T-helper 2 cell treated with Interferon-gamma antibody and Interleukin-4, amounts not matched to agents 5 μg/mL and 100 μg/mL, for 36 hours (primary cell): ENCODE data around the gene SLC25A21.

Source experiments
- DNase-seq: peaks from one replicate; pipeline ENCODE4 v3.0.0; 2021; ENCODE audit warnings: low spot score
- H3K27ac Mint-ChIP-seq: one replicate; pipeline ENCODE4 v1.8.0; 2021; ENCODE audit warnings: mild to moderate bottlenecking, mixed read lengths
- H3K27me3 Mint-ChIP-seq: one replicate; pipeline ENCODE4 v1.8.0; 2021; ENCODE audit warnings: low read depth, mixed read lengths
- H3K36me3 Mint-ChIP-seq: one replicate; pipeline ENCODE4 v1.8.0; 2021; ENCODE audit warnings: low read depth, mixed read lengths
- H3K4me1 Mint-ChIP-seq: one replicate; pipeline ENCODE4 v1.8.0; 2021; ENCODE audit warnings: low read depth, mixed read lengths
- H3K4me3 Mint-ChIP-seq: one replicate; pipeline ENCODE4 v1.8.0; 2022; ENCODE audit warnings: mild to moderate bottlenecking, moderate library complexity, mixed read lengths
- H3K9me3 Mint-ChIP-seq: one replicate; pipeline ENCODE4 v1.8.0; 2021; ENCODE audit warnings: mixed read lengths

Gene SLC25A21

DNA sequence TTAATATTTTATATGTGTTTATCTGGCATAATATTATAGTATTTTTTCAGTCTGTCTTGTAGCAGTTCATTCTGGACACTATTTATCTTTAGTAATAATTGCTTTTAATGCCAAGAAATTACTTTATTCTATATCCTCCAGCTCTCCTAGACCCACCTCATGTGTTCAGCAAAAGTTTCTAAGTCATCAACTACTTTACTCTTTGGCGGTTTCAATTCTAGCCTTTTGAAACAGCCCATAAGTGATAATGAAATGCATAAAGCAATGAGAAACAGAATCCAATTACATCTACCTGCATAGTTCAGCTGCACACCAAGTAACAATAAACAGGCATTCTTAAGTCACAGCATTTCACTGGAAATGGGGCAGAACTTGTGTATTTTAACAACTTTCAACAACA, 225.5 kb downstream of the SLC25A21 start:
- Mint-ChIP-seq H3K9me3 (no peaks in the 10 kb centered on the region), H3K27me3 (no peaks in the 10 kb centered on the region), H3K4me3 (no peak overlapping the region), H3K27ac (no peak overlapping the region), H3K4me1 (no peaks in the 10 kb centered on the region), H3K36me3 (no peaks in the 10 kb centered on the region)
- no peak for DNase-seq

DNA sequence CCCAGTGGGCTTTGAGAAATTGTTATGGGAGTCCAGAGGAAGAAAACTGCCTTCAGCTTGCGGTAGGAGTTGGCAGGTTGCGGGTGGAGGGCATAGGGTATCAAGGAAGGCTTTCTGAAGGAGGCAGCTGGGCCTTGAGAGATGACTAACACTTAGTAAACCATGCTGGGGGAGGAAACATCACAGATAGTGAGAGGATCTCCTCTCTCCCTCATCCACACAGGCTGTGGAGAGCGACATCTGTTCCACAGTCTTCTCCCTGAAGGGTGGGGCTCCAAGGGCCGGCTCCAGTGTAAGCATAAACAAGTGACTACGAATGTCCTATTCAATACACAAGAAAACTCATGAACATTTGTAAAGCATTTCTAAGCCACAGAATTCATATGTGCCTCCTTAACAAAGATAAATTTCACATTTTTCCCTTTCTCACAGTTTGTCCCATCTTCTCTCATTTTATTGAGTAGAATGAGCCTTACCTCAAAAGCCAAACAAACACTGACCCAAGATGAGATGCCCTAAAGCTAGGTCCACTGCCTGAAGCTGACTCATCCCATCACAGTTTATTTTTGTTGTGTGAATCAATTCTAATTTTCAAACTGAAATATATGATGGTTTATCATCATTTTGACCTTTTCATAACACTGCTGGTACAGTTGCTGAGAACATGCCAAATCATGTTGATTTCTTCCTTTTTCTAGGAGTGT, 227.9 kb downstream of the SLC25A21 start:
- H3K27ac Mint-ChIP-seq, result no peak overlapping the region
- H3K4me3 Mint-ChIP-seq, result no peak overlapping the region
- H3K9me3 Mint-ChIP-seq, result no peaks in the 10 kb centered on the region
- no peak for DNase-seq
- H3K4me1 Mint-ChIP-seq, result no peaks in the 10 kb centered on the region
- H3K27me3 Mint-ChIP-seq, result no peaks in the 10 kb centered on the region
- no peaks in the 10 kb centered on the region for H3K36me3 Mint-ChIP-seq

DNA sequence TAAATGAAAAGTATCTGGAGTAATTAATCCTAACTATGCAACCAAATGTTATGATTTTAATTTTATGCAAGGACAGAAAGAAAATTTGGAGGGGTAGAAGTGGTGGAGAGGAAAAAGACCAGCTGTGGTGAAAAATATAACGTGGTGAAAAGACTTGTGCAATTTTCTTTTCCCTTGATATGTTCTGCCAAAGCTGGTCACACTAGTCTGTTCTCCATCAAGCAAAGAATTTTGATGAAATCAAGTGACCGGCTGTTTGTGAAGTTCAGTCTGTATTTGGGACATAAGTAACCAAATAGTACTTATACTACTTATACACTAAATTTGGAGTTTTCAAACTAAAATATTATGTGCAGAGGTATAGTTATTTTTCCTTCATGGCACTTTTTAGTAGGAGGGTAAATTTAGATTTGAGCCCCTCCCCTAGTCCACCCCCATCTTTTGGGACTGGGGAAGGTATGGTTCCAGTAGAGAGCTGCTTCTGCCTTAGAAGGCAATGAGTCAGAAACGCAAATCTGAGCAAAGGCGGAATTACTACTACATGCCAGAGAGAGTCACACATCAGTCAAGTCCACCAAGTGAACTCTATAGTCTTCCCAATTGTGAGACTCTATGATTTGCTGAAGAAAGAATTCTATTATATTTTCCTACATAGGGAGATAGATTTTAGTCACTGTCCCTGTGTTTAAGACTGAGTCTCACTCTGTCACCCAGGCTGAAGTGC, 229.7 kb downstream of the SLC25A21 start:
- Mint-ChIP-seq H3K36me3 (no peaks in the 10 kb centered on the region), H3K9me3 (no peaks in the 10 kb centered on the region), H3K4me1 (no peaks in the 10 kb centered on the region), H3K27me3 (no peaks in the 10 kb centered on the region), H3K4me3 (no peak overlapping the region), H3K27ac (no peak overlapping the region)
- DNase-seq, result no peak

DNA sequence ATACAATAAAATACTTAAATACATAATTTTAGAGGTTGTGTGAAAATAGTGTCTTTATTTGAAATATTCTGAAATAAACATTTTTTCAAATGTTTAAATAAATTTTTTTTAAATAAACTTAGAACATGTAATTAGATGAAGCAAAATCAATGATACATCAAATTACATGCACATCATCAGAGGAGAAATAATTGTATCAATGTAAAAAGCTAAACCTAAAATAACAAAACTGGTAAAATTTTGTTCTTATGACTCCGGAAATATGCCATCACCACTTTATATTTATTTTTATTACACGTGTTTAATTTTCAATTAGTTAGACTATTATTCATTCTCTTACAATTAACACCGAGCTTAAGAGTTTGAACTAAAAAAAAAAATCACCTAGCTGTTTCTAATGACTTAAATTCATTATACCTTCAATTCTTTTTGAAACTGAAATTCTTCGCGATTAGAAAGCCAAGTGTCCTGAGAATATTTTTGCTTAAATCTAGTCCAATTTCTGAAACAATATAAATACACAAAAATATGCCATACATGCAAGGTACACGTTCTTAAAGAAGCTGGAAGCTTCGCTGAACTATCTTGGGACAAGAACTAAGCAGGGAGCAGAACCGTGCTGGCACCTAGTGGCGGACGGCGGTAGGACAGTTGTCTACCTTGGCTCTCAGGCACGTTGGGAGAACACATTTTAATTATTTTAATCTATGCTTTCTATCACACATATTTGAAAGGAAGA, 230.5 kb downstream of the SLC25A21 start:
- H3K9me3 Mint-ChIP-seq, result no peaks in the 10 kb centered on the region
- peak; percentile 22 for DNase-seq
- H3K36me3 Mint-ChIP-seq, result no peaks in the 10 kb centered on the region
- no peak overlapping the region for H3K27ac Mint-ChIP-seq
- H3K4me3 Mint-ChIP-seq, result no peak overlapping the region
- H3K27me3 Mint-ChIP-seq, result no peaks in the 10 kb centered on the region
- no peaks in the 10 kb centered on the region for H3K4me1 Mint-ChIP-seq

DNA sequence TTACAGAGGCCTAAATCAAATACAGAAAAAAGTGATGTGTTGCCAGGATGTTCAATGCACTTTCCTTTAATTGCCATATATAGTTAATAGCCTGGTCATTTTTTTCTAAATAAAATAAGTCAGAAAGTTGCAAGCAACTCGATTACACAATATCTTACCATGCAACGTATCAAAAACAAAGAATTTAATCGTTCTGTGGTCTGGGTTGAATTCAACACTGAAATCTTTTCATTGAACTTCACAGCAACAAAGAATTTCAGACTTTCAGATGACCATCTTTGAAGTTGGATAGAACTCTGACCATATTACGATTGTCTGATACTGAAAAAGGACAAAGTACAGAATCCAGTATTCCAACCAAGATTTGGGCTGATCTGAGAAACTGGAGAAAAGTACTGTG, 231.9 kb downstream of the SLC25A21 start:
- Mint-ChIP-seq H3K36me3 (no peaks in the 10 kb centered on the region), H3K9me3 (no peaks in the 10 kb centered on the region), H3K27ac (no peak overlapping the region), H3K27me3 (no peaks in the 10 kb centered on the region), H3K4me1 (no peaks in the 10 kb centered on the region), H3K4me3 (no peak overlapping the region)
- no peak for DNase-seq

DNA sequence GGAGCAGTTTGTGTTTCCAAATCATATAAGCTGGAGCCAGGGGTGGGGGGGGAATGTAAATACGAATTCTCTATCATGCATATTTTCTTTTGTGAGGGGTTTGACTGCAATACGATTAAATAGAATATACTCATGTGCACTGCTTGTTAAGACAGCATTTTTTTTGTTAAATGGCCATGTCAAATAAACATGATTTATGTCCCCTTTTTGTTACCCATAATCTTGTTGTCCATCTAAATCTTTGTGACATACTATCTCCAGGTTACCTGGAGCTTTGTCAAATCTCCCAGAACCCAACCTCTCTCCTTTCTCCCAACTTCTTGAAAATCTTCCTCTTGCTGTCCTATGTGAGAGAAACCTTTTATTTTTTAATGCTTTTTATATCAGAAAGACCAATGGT, 233.1 kb downstream of the SLC25A21 start:
- Mint-ChIP-seq H3K36me3 (no peaks in the 10 kb centered on the region), H3K27ac (no peak overlapping the region), H3K4me3 (no peak overlapping the region), H3K4me1 (no peaks in the 10 kb centered on the region), H3K9me3 (no peaks in the 10 kb centered on the region), H3K27me3 (no peaks in the 10 kb centered on the region)
- DNase-seq, result no peak

DNA sequence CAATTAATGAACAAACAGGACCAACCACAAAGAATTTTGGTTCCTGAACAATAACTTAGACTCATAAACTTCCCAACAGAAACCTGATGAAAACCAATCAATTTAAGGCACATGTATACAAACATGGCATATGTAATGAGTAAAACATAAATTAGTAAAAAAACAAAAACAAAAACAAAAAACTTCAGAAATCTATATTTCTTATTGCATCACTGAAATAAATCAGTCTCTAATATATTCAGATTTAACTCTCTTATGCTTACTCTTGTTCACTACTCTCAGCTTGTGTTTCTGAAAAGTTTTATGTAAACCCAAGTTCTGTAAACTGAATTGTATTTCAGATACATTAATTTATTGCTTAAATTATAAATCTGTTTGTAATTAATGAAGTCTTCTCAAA, 233.7 kb downstream of the SLC25A21 start:
- no peak for DNase-seq
- no peaks in the 10 kb centered on the region for H3K9me3 Mint-ChIP-seq
- no peak overlapping the region for H3K27ac Mint-ChIP-seq
- H3K27me3 Mint-ChIP-seq, result no peaks in the 10 kb centered on the region
- H3K4me1 Mint-ChIP-seq, result no peaks in the 10 kb centered on the region
- H3K4me3 Mint-ChIP-seq, result no peak overlapping the region
- H3K36me3 Mint-ChIP-seq, result no peaks in the 10 kb centered on the region

DNA sequence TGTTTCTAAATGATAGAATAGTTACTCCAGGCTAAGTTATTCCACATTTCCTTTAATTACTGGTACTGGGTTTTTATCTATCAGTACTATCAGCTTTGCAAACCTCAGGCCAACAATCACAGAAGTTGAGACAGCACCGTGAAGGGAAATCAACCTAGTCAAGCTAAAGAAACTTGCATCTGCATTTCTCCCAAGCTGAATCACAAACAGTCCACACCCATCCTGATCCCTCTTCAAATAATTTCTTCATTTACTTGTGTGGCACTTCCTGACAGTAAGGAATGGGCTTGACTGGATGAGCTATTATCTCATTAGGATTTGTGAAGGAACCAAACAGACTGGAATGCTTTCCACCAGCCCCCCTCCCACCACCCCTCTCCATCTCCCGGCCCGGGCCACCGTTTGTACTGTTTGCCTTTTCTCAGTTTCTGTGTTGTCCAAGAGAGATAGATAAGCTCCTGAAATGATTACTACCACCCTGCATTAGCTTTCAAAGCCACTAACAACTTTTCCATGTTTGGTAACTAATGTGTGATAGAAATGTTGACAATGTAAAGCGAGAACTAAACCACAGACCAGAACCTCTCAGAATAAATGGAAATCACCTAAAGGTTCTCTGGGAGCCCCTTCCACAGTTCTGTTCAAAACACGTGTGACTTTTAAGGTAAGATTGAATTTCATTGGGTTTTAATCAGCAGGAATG, 236.3 kb downstream of the SLC25A21 start:
- Mint-ChIP-seq H3K27me3 (peaks cover 2% of the 10 kb centered on the region), H3K9me3 (no peaks in the 10 kb centered on the region), H3K4me3 (no peak overlapping the region), H3K36me3 (no peaks in the 10 kb centered on the region), H3K27ac (no peak overlapping the region), H3K4me1 (no peaks in the 10 kb centered on the region)
- DNase-seq, result no peak

DNA sequence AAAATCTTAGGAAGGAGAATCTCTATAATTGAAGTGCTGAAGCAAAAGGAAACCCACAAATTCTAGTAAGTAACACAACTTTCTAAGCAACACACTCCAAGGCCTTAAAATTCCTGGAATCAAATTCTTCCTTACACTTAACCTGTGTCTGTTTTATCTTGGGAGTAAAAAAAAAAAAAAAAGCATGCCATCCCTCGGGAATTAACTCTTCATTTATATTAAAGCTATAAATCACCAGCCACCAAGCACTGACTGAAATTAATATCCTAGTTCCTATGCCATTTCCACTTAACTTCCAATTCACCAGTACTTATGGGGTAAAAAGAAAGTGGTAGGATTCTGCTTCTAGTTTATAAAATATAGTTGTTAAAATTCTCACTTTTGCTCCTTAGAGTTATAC, 238.1 kb downstream of the SLC25A21 start:
- Mint-ChIP-seq H3K27me3 (peaks cover 2% of the 10 kb centered on the region), H3K36me3 (no peaks in the 10 kb centered on the region), H3K4me1 (no peaks in the 10 kb centered on the region), H3K9me3 (no peaks in the 10 kb centered on the region), H3K27ac (no peak overlapping the region), H3K4me3 (no peak overlapping the region)
- no peak for DNase-seq

DNA sequence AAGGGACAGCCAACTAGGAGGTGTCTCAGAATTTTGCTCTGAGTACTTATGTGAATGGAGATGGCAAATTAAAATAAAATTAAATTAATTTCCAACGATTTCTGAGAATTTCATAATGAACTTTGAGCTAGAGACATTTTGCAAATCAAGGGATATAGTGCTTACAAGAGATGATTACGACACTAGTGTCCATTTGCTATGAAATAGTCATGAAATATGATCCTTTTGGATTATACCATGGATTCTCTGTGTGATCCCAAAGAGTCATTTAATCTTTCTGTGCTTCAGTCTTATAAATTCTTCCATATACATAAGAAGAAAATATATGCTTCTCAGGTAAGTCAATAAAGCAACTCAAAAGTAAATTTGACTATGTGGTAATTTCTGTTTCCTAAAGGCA, 240.6 kb downstream of the SLC25A21 start:
- Mint-ChIP-seq H3K36me3 (no peaks in the 10 kb centered on the region), H3K4me1 (no peaks in the 10 kb centered on the region)
- no peak for DNase-seq

DNA sequence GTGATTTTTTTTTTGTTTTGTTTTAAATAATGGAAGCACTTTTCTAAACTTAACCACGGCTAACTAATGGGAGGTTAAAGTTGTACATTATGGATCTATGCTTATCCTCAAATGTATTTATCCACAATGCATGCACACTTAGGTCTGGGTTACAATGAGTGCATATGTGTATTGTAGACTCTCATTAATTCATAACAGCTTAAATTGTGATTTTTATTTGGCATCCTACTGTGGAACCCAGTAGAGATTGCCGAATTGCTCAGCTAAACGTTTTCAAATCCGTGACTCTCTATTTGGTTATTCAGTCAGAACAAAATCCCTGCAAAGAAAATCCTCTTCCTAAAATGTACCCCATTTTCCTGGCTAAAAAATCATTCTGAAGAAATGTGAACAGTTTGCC, 244.0 kb downstream of the SLC25A21 start:
- Mint-ChIP-seq H3K27ac (no peak overlapping the region), H3K4me3 (no peak overlapping the region), H3K9me3 (no peaks in the 10 kb centered on the region), H3K4me1 (no peaks in the 10 kb centered on the region), H3K27me3 (peaks cover 2% of the 10 kb centered on the region), H3K36me3 (no peaks in the 10 kb centered on the region)
- no peak for DNase-seq

More for the DNA sequence above, 240.6 kb downstream of the SLC25A21 start:
- peaks cover 2% of the 10 kb centered on the region for H3K27me3 Mint-ChIP-seq
- no peaks in the 10 kb centered on the region for H3K9me3 Mint-ChIP-seq
- H3K27ac Mint-ChIP-seq, result no peak overlapping the region
- no peak overlapping the region for H3K4me3 Mint-ChIP-seq

DNA sequence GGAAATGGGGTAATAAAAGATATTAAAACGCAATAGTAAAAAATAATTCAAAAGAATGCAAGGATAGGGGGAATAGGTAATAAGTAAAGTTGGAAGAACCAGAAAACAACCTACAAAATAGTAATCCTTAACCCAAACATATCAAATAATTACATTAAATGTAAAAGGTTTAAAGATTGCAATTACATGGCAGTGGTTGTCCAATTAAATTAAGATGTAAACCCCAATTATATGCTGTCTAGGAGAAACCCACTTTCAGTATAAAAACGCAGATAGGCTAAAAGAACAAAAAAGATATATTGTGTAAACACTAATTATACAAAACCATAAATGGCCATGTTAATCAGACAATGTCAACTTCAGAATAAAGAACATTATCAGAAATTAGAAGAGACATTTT, 247.3 kb downstream of the SLC25A21 start:
- DNase-seq, result no peak
- Mint-ChIP-seq H3K4me3 (no peak overlapping the region), H3K9me3 (no peaks in the 10 kb centered on the region), H3K4me1 (no peaks in the 10 kb centered on the region), H3K27me3 (no peaks in the 10 kb centered on the region), H3K27ac (no peak overlapping the region), H3K36me3 (no peaks in the 10 kb centered on the region)

DNA sequence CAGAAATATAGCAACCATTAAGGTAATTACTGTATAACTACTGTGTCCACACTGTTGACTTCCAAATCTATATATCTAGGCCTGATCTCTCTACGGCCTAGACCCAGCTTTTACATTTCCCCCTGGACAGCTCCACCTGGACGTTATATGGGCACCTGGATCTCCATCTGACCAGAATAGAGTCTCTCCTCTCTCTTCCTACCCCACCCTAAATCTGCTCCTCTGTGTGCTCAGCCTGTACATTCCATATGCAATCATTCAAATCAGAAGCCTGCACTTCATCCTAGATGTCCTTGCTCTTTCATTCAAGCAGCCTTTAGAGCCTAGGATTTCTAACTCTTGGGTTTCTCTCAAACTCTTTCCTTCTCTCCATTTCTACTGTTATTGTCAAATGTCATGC, 255.7 kb downstream of the SLC25A21 start:
- H3K27ac Mint-ChIP-seq, result no peak overlapping the region
- H3K36me3 Mint-ChIP-seq, result no peaks in the 10 kb centered on the region
- H3K4me3 Mint-ChIP-seq, result no peak overlapping the region
- H3K27me3 Mint-ChIP-seq, result no peaks in the 10 kb centered on the region
- DNase-seq, result no peak
- H3K9me3 Mint-ChIP-seq, result no peaks in the 10 kb centered on the region
- H3K4me1 Mint-ChIP-seq, result no peaks in the 10 kb centered on the region

DNA sequence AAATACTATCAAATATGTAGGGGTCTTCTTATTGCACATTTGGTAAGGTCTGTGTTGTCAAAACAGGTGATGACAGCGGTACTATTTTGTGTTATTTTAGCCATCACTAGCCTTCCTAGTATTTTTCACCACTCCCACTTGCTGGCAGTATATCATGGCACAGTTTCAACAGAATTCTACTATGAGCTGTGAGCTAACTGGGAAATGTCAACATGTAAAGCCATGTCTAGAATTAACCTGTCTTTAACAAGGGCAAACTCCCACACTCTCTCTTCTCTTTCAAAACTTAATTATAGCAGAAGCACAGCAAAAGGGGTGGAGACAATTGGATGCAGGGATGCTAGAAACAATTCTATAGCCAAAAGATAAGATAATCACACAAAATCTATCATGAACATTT, 257.3 kb downstream of the SLC25A21 start:
- H3K9me3 Mint-ChIP-seq, result no peaks in the 10 kb centered on the region
- no peak for DNase-seq
- no peaks in the 10 kb centered on the region for H3K4me1 Mint-ChIP-seq
- H3K36me3 Mint-ChIP-seq, result no peaks in the 10 kb centered on the region
- H3K27ac Mint-ChIP-seq, result no peak overlapping the region
- H3K4me3 Mint-ChIP-seq, result no peak overlapping the region
- H3K27me3 Mint-ChIP-seq, result no peaks in the 10 kb centered on the region
